ENCODE measurements around the gene PKIG.

- TF ChIP-seq CTCF (IDR thresholded peaks at IDR 0.05) (no peak), POLR2A (IDR thresholded peaks at IDR 0.05) (no peak), POLR2AphosphoS5 (IDR thresholded peaks at IDR 0.05) (no peak)
Measured at GRCh38 chr20:44651434-44651683, 69.0 kb downstream of the PKIG start.
